ENCODE data around the gene RNF220. TPM values are rescaled to one million over a fixed set of nuclear protein-coding genes. Genes with fewer than 3 reads are reported as not detected.

The RNF220 gene
- total RNA-seq, 2 donors from 2014 or later, result 53.3 to 62.0 TPM

- no peak for DNase-seq
- Histone ChIP-seq H3K36me3 (no peaks in the 10 kb centered on the region), H3K9ac (ENCODE audit: low read depth in 2 of 2, low read length in 2 of 2) (no peak overlapping the region), H3K4me1 (no peaks in the 10 kb centered on the region), H3K27me3 (no peaks in the 10 kb centered on the region), H3K4me3 (no peak overlapping the region), H3K9me3 (no peaks in the 10 kb centered on the region), H3K27ac (no peak overlapping the region)
- intact Hi-C loops (cut with DNase I), result no loop called here
- TF ChIP-seq, protein P1, sequence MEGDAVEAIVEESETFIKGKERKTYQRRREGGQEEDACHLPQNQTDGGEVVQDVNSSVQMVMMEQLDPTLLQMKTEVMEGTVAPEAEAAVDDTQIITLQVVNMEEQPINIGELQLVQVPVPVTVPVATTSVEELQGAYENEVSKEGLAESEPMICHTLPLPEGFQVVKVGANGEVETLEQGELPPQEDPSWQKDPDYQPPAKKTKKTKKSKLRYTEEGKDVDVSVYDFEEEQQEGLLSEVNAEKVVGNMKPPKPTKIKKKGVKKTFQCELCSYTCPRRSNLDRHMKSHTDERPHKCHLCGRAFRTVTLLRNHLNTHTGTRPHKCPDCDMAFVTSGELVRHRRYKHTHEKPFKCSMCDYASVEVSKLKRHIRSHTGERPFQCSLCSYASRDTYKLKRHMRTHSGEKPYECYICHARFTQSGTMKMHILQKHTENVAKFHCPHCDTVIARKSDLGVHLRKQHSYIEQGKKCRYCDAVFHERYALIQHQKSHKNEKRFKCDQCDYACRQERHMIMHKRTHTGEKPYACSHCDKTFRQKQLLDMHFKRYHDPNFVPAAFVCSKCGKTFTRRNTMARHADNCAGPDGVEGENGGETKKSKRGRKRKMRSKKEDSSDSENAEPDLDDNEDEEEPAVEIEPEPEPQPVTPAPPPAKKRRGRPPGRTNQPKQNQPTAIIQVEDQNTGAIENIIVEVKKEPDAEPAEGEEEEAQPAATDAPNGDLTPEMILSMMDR (IDR thresholded peaks at IDR 0.05), result no peak
Measured at GRCh38 chr1:44523593-44524591, 118.8 kb downstream of the RNF220 start.

DNA sequence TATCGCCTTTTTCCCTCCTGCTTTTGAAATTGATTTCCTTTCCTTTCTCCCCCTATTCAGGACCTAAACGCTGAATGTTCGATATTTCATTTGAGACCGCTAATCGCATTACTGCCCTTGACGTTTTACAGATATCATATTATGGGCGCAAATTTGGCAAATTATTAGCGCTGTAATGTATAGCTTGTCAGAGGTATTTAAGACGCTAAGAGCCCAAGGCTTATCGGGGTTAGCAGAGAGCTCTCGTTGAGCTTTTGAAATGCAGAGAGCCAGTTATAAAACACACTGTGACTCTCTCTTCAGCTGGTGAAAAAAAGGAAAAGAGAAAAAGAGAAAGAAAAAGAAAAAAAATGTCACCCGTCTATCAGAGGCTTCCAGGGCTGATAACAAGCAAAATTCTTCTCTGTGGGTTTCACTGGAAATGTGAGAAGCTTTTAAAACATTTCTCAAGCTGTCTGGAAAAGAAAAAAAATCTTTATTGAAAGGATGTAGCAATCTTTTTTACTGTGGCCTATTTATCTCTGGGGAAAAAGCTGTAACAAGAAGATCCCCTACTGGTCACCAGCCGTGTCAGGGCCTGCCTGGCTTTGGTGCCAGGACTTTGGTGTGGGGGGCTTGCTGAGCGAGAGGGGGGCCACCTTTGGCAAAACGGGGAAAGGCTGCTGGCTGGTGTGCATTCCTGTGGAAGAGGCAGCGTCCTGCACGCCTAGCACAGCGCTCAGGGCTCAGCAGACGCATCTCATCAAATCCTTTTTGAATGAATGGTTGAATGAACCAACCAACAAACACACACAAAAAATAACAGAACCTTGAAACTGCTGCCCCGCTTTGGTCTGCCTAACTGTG, 119.8 kb downstream of the RNF220 start:
- no peaks in the 10 kb centered on the region for H3K9me3 ChIP-seq
- TF ChIP-seq, protein P1 (IDR thresholded peaks at IDR 0.05), result no peak

DNA sequence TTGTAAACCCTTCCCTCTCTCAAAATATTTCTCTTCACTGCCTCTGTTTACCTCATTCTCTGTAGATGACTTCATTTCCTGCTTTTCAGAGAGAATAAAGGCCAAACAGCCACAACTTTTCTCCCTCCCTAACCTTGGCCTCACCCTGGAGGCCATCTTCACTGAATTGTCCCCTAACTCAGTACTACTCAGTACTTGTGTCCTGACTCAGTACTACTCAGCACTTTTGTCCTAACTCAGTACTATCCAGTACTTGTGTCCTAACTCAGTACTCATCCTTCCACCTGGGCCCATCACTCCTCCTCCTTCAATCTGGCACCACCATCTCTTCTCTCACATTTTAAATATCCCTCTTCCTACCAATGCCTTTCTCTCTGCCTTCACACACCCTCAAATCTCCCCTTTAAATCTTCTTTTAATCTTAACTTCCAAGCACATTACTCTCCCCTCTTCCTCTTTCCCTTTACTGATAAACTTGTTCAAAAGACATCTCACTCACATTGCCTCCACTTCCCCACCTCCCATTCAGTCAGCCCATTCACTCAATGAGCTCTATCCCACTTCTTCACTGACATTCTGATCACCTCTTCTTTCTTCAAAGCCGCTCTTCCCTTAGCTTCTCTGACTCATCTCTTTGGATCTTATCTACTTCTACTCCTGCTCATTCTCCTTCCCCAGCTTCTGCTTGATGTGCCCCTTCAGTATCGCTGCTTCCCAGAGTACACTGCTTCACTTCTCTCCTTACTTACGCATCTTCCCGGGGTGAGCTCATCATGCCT, 121.4 kb downstream of the RNF220 start:
- Histone ChIP-seq H3K9ac (ENCODE audit: low read depth in 2 of 2, low read length in 2 of 2) (no peak overlapping the region), H3K4me1 (no peaks in the 10 kb centered on the region), H3K4me3 (no peak overlapping the region), H3K9me3 (no peaks in the 10 kb centered on the region), H3K36me3 (no peaks in the 10 kb centered on the region), H3K27ac (no peak overlapping the region), H3K27me3 (no peaks in the 10 kb centered on the region)
- TF ChIP-seq, protein P1 (IDR thresholded peaks at IDR 0.05), result no peak
- intact Hi-C loops (cut with DNase I), result no loop called here
- DNase-seq, result no peak

More for the DNA sequence above, 119.8 kb downstream of the RNF220 start:
- no peak for DNase-seq
- Histone ChIP-seq H3K4me1 (no peaks in the 10 kb centered on the region), H3K4me3 (no peak overlapping the region), H3K27ac (no peak overlapping the region), H3K9ac (ENCODE audit: low read depth in 2 of 2, low read length in 2 of 2) (no peak overlapping the region), H3K27me3 (no peaks in the 10 kb centered on the region), H3K36me3 (no peaks in the 10 kb centered on the region)
- intact Hi-C loops (cut with DNase I), result no loop called here

DNA sequence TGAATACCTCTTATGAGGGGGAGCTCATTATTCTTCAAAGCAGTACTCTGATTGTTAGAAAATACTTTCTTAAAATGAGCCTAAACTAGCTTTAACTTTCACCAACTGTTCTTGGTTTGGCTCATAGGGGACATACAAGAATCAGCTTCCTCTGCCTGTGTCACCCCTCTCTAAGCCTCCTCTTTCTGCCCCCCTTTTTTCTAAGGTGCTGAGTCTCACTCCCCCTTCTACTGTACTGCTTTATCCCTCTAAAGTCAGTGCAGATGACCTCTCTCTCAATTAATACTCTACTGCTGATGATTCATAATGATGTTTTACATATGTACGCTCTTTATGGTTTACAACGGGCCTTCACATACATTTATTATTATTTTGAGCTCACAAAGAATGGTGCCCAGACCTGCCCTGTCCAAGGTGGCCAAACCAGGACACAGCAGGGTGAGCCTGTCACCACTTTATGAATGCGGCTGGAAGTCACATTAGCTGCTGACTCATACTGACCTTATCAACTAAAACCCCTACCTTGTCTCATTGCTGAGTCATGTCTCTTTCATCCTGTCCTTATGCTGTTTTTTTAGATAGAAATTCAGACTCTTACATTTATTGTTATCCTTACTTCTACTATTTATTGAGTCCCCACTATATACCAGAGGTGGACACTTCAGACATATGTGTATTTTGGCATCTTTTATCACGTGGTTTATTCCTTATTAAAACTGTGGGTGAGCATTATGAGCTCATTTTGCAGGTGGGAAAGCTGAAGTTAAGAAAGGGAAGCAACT, 126.9 kb downstream of the RNF220 start:
- intact Hi-C loops (cut with DNase I), result no loop called here
- no peak overlapping the region for H3K4me3 ChIP-seq

More for the DNA sequence above, 126.9 kb downstream of the RNF220 start:
- Histone ChIP-seq H3K9me3 (no peaks in the 10 kb centered on the region), H3K36me3 (no peaks in the 10 kb centered on the region), H3K9ac (ENCODE audit: low read depth in 2 of 2, low read length in 2 of 2) (no peak overlapping the region), H3K27me3 (no peaks in the 10 kb centered on the region), H3K27ac (no peak overlapping the region), H3K4me1 (no peaks in the 10 kb centered on the region)
- TF ChIP-seq, protein P1 (IDR thresholded peaks at IDR 0.05), result no peak
- no peak for DNase-seq

All from colonic mucosa (tissue), 4 donors.